KMS-11 (cell line): ENCODE measurements around the gene CACNA1S.

Experiments
- H2AFZ ChIP-seq: fragments of 200-600 bp; sonication (generic); 2 replicates; pipeline ENCODE4 v1.6.1; 2016; ENCODE audit warnings: antibody characterized with exemption, mixed run types, low read depth
- H3K27ac ChIP-seq: fragments of 200-600 bp; sonication (generic); 2 replicates; pipeline ENCODE4 v1.6.1; 2016; ENCODE audit warnings: mild to moderate bottlenecking, mixed run types
- H3K27me3 ChIP-seq: fragments of 200-600 bp; sonication (generic); 2 replicates; pipeline ENCODE4 v1.6.1; 2017; ENCODE audit warnings: mild to moderate bottlenecking, low read depth, mixed run types, moderate library complexity; ENCODE audit not compliant: insufficient read depth
- H3K36me3 ChIP-seq: fragments of 200-600 bp; sonication (generic); 2 replicates; pipeline ENCODE4 v1.6.1; 2017; ENCODE audit warnings: mild to moderate bottlenecking, mixed run types; ENCODE audit not compliant: insufficient read depth
- H3K4me1 ChIP-seq: fragments of 200-600 bp; sonication (generic); 2 replicates; pipeline ENCODE4 v1.6.1; 2016; ENCODE audit warnings: mild to moderate bottlenecking, low read depth, mixed run types; ENCODE audit not compliant: poor library complexity, severe bottlenecking
- H3K4me2 ChIP-seq: fragments of 200-600 bp; sonication (generic); 2 replicates; pipeline ENCODE4 v1.7.0; 2016; ENCODE audit warnings: mild to moderate bottlenecking, mixed run types
- H3K4me3 ChIP-seq: fragments of 200-600 bp; sonication (generic); IDR thresholded peaks from 2 replicates; pipeline ENCODE4 v1.6.1; 2017; ENCODE audit warnings: low read depth, low read length, mixed read lengths; ENCODE audit not compliant: insufficient read depth
- H3K79me2 ChIP-seq: fragments of 200-600 bp; sonication (generic); 2 replicates; pipeline ENCODE4 v1.6.1; 2016; ENCODE audit warnings: low read depth, mixed run types; ENCODE audit not compliant: insufficient read depth
- H3K9ac ChIP-seq: fragments of 200-600 bp; sonication (generic); 2 replicates; pipeline ENCODE4 v1.6.1; 2016; ENCODE audit warnings: mild to moderate bottlenecking, mixed run types
- H4K20me1 ChIP-seq: fragments of 200-600 bp; sonication (generic); 2 replicates; pipeline ENCODE4 v1.6.1; 2016; ENCODE audit warnings: mild to moderate bottlenecking, mixed run types; ENCODE audit not compliant: insufficient read depth
- TF ChIP-seq, protein P1 (sequence below): fragments of 200-600 bp; sonication (generic); conservative IDR thresholded peaks from 2 replicates; pipeline ENCODE4 v1.6.1; 2017; ENCODE audit warnings: low read depth, mild to moderate bottlenecking, antibody characterized with exemption, low read length, moderate library complexity, mixed read lengths

Gene CACNA1S

DNA sequence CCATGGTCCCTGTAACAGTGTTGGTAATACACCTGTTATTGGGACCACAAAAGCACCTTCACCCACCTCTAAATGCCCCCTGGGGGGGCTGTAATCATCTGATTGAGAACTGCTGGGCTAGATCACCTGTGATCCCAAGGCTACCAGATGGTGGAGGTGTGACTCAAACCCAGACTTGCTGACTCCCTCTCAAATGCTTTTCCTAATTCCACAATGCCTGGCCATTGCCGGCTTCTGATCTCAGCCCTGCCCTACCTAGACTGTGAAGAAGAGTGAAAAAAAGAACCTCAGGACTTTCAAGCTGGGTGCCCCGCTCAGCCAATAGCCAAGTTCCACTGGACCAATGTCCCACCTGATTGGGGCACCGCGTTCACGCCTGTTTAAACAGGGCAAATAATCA is 32.5 kb upstream of the CACNA1S start:
- no peak overlapping the region for H3K9ac ChIP-seq
- no peaks in the 10 kb centered on the region for H3K27me3 ChIP-seq
- H4K20me1 ChIP-seq: no peaks in the 10 kb centered on the region
- H3K79me2 ChIP-seq: no peaks in the 10 kb centered on the region
- no peak overlapping the region for H3K4me3 ChIP-seq
- TF ChIP-seq, protein P1, sequence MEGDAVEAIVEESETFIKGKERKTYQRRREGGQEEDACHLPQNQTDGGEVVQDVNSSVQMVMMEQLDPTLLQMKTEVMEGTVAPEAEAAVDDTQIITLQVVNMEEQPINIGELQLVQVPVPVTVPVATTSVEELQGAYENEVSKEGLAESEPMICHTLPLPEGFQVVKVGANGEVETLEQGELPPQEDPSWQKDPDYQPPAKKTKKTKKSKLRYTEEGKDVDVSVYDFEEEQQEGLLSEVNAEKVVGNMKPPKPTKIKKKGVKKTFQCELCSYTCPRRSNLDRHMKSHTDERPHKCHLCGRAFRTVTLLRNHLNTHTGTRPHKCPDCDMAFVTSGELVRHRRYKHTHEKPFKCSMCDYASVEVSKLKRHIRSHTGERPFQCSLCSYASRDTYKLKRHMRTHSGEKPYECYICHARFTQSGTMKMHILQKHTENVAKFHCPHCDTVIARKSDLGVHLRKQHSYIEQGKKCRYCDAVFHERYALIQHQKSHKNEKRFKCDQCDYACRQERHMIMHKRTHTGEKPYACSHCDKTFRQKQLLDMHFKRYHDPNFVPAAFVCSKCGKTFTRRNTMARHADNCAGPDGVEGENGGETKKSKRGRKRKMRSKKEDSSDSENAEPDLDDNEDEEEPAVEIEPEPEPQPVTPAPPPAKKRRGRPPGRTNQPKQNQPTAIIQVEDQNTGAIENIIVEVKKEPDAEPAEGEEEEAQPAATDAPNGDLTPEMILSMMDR: no peak
- H3K4me1 ChIP-seq: no peaks in the 10 kb centered on the region
- no peak overlapping the region for H2AFZ ChIP-seq
- no peak overlapping the region for H3K27ac ChIP-seq
- peaks cover 4% of the 10 kb centered on the region; the same call in 1 of the 2 replicates for H3K36me3 ChIP-seq
- H3K4me2 ChIP-seq: no peak overlapping the region

DNA sequence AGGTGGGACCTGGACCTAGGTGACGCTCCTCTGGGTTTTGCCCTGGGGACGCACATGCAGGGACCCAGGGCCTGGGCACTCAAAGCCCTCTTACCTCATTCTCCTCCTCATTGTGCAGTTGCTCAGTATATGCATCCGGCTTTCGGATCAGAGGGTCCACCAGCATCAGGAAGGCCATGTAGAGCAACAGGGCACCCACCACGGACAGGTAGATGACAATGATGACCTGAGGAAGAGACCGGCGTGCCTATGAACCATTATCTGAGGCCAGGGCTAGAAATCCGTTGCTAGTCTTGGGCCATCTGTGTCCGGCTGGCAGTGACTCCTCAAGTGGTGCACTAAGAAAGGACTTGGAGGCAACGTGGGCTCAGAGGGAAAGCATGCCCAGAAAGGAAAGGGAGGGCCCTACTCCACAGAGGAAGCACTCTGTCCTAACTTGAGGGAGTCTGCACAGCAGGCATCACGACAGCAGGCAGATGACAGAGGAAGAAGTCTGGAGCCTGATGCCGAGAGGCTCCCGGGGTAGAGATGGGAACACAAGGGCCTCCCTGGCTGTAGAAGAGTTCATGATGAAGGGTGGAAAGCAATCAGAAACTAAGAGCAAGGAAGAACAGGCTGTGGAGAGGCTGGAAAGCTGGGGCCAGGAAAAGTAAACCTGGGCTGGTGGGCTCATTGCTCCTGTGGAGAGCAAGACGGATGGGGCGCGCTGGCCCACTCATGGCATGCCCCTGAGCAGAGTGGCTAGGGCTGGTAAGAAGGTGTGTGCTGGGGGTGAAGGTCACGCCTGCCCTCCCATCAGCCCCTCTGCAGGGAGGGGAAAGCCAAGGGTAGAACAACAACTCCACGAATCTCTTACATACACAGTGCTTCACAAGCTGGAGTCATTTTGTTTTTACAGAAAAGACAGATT is 31.8 kb upstream of the CACNA1S start:
- H3K36me3 ChIP-seq: peaks cover 4% of the 10 kb centered on the region; the same call in 1 of the 2 replicates

DNA sequence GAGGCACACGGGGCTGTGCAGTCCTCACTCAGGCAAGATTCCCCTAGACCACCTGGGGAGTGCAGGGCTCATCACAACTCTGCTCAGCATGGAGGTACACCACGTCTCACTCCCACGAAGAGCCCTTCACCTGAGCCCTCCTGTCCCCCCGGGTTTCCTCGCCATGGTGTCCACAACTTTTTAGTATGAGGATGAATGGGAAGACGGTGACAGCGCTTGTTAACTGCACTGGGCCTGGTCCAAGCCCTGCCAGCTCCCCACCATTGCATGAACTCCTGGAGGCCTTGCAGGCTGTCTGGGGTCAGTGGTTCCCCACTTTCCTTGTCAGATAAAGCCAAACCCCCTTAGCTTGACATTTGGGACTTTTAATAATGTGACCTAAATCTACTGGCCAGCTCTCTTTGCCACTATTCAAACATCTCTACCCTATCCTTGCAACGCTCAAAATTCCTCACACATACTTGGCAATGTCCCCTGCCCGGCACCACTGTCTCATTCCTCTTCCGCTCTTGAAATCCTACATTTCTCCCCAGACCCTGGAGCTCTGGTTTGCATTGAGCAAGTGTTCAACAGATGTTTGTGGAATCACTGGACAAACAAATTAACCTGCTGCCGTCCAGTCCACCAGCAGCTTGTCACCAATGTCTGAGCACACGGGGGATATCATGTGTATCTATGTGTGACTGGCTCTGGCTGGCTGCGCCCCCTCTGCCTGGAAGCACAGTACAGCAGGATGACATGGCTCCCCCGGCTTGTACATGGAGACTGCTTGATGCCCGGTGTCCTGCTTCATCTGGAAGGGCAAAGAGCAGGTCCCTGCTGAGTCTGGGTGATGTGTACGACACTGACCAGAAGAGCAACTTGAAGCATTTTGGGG is 30.9 kb upstream of the CACNA1S start:
- no peaks in the 10 kb centered on the region for H3K79me2 ChIP-seq
- H3K9ac ChIP-seq: no peak overlapping the region
- no peaks in the 10 kb centered on the region for H3K4me1 ChIP-seq
- no peak overlapping the region for H3K4me2 ChIP-seq
- TF ChIP-seq, protein P1: no peak
- no peaks in the 10 kb centered on the region for H3K27me3 ChIP-seq
- no peak overlapping the region for H3K27ac ChIP-seq
- no peaks in the 10 kb centered on the region for H4K20me1 ChIP-seq
- H3K36me3 ChIP-seq: peaks cover 4% of the 10 kb centered on the region; the same call in 1 of the 2 replicates
- no peak overlapping the region for H2AFZ ChIP-seq
- H3K4me3 ChIP-seq: no peak overlapping the region

More for the DNA sequence above, 31.8 kb upstream of the CACNA1S start:
- Histone ChIP-seq H3K4me2 (no peak overlapping the region), H2AFZ (no peak overlapping the region), H3K4me1 (no peaks in the 10 kb centered on the region), H3K9ac (no peak overlapping the region), H3K27ac (no peak overlapping the region), H3K79me2 (no peaks in the 10 kb centered on the region), H3K27me3 (no peaks in the 10 kb centered on the region), H4K20me1 (no peaks in the 10 kb centered on the region), H3K4me3 (no peak overlapping the region)
- TF ChIP-seq, protein P1: no peak

DNA sequence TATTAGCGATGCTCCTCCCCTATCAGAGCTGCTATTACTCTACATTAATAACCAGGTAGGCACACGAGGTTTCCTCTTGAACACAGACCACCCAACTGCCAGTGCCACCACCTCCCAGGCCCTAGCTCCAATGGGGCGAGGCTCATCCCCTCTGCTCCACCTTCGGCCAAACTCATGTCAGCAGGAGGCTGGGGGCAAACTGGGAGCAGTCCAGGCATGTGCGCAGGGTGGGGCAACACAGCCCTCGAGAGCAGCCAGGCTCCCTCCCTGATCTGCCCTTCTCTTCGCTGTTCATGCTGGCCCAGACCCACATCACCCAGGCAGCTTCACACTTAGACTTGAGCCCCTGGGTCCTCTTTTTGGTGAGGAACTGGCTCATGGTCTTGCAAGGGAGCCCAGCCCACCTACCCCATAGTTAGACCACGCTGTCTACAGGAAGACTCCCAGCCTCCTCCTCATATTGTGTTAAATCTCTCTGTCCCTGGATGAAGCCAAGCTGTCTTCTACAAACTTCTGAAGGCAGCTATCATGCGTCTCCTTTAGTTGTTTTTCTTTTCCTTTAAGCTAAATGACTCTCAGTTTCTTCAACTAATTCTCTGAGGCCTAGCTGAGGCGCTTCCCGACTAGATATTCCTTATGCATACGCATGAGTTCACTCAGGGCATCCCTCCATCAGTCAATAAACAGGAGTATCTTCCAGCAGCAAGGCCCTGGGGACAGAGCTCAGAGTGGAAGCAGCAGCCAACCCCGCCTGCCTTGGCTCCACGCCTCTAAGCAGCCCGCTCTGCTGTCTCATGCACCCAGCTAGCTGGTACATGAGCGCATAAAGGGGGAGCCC is 30.0 kb upstream of the CACNA1S start:
- TF ChIP-seq, protein P1: no peak
- H3K36me3 ChIP-seq: peaks cover 4% of the 10 kb centered on the region; the same call in 1 of the 2 replicates

More for the DNA sequence above, 30.0 kb upstream of the CACNA1S start:
- H2AFZ ChIP-seq: no peak overlapping the region
- no peak overlapping the region for H3K4me2 ChIP-seq
- no peaks in the 10 kb centered on the region for H3K4me1 ChIP-seq
- no peak overlapping the region for H3K4me3 ChIP-seq
- no peaks in the 10 kb centered on the region for H3K27me3 ChIP-seq
- H3K9ac ChIP-seq: no peak overlapping the region
- no peak overlapping the region for H3K27ac ChIP-seq
- no peaks in the 10 kb centered on the region for H3K79me2 ChIP-seq
- H4K20me1 ChIP-seq: no peaks in the 10 kb centered on the region
